ENCODE measurements around the gene MGST2. TPM values are rescaled to one million over a fixed set of nuclear protein-coding genes. Genes with fewer than 3 reads are reported as not detected.

MGST2 gene
- total RNA-seq, 4 donors from 2014 or later, result 22.4 to 73.7 (median 40.2) TPM

- no peak for TF ChIP-seq CTCF (IDR thresholded peaks at IDR 0.05; ENCODE audit: low read depth)
Observed at GRCh38 chr4:139666735-139667281, 1.2 kb downstream of the MGST2 start.

GRCh38 chr4:139668036-139668435 lies 2.4 kb downstream of the MGST2 start:
- no peak for TF ChIP-seq CTCF (IDR thresholded peaks at IDR 0.05; ENCODE audit: low read depth)

GRCh38 chr4:139668658-139669201 lies 3.1 kb downstream of the MGST2 start:
- no peak for TF ChIP-seq CTCF (IDR thresholded peaks at IDR 0.05; ENCODE audit: low read depth)

GRCh38 chr4:139669335-139669734 lies 3.7 kb downstream of the MGST2 start:
- no peak for TF ChIP-seq CTCF (IDR thresholded peaks at IDR 0.05; ENCODE audit: low read depth)

- TF ChIP-seq CTCF (IDR thresholded peaks at IDR 0.05; ENCODE audit: low read depth), result no peak
Observed at GRCh38 chr4:139669890-139670289, 4.3 kb downstream of the MGST2 start.

- TF ChIP-seq CTCF (IDR thresholded peaks at IDR 0.05; ENCODE audit: low read depth), result no peak
Observed at GRCh38 chr4:139670775-139671174, 5.2 kb downstream of the MGST2 start.

- TF ChIP-seq CTCF (IDR thresholded peaks at IDR 0.05; ENCODE audit: low read depth), result no peak
Observed at GRCh38 chr4:139672215-139672614, 6.6 kb downstream of the MGST2 start.

All from subcutaneous adipose tissue (tissue), 4 donors.